GM18909 (cell line): Measurements from ENCODE around the gene CHMP6.

Source experiments
- ATAC-seq: cut with Tn5 transposase; IDR thresholded peaks from one replicate; pipeline ENCODE4 v1.9.1; 2021; ENCODE audit warnings: mild to moderate bottlenecking; ENCODE audit not compliant: unreplicated experiment, poor library complexity

Gene CHMP6

DNA sequence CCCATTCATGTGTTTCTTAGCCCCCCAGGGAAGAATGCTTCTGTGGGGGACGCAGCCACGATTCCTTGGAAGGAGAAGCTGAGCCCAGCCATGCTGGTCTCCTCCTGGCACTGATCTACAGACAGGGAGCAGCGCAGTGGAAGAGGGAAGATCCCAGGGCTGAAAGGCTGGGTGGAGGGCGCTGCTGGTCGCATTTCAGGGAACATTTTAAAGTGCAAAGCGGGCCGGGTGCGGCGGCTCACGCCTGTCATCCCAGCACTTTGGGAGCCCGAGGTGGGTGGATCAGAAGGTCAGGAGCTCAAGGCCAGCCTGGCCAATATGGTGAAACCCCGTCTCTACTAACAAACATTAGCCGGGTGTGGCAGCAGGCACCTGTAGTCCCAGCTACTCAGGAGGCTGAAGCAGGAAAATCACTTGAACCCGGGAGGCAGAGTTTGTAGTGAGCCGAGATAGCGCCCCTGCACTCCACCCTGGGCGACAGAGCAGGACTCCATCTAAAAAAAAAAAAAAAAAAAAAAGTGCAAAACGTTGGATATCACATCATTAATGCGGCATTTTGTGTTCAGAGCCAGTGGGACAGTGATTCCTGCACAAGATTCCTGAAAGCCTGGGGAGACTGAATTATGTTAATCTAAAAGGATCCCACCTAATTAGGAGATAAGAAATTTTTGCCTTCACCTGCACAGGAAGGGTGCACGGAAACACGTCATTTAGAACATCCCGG lies 558 bp upstream of the CHMP6 start:
- no peak for ATAC-seq

DNA sequence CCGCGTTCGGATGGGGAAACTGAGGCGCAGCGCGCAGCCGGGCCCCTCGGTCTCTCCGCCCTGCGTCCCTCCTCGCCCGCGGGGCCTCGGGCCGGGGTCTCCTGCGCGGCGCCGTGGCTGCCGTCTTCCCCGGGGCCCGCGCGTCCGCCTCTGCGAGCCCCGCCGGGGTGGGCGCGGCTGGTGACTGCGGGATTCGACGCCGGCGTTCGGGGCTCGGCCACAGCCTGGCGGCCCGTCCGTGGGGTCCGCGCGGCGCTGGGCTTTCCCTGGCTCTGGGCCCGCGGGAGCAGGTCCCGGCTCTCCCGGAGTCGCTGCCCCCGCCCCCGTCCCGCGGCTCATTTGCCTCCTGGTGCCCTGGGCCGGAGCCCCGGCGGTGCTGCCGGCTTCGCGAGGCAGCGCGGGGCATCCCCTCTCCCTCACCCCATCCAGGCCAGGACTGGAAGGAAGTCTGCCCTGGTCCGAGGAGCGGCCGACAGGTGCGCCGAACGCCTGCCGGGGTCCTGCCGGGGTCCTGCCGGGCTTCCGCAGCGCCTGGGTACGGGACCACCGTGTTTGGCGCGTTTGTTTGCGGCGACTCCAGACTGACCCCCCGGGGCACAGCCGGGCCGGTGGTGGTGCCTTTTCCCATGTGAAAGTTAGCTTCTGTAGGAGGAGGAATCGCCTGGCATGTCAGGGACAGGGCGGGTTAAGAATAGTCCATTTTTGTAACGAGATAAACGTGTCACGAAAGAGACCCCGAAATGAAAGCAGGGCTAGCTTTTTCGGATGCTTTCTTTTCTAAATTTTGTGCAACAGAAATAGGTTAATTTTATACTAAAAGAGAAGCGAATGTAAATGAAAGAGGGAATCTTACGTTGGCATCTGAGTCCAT lies 671 bp downstream of the CHMP6 start:
- peak; percentile 25 for ATAC-seq

DNA sequence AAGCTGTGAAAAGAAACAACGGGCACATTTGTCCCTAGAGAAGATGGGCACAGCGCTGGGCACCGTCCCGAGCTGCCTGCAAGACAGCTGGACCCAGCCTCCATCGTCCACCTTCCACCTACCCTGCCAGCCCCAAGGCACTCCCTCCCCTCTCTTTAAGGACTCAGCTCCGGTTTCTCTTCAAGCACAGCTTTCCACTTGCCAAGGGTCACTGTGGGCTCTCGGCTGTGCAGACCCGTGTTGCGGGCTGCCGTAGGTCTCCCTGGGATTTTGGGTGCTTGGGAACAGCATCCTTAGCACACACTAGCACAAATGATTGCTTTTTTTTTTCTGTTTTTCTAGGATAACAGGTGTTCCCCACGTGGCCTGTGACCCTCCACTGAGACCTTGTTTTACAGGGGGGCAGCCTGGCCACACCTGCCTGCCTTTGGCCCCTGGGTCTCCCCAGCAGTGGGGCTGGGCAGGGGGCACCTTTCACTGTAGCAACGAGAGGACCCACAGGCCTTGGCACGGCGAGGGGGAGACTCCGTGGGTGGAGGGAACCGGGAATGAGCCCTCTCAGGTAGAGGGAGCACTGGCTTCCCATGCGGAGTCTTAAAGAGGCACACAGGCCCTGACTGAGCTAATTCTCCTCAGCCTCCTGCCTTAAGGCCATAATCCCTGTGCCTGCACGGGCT lies 1.4 kb downstream of the CHMP6 start:
- no peak for ATAC-seq

DNA sequence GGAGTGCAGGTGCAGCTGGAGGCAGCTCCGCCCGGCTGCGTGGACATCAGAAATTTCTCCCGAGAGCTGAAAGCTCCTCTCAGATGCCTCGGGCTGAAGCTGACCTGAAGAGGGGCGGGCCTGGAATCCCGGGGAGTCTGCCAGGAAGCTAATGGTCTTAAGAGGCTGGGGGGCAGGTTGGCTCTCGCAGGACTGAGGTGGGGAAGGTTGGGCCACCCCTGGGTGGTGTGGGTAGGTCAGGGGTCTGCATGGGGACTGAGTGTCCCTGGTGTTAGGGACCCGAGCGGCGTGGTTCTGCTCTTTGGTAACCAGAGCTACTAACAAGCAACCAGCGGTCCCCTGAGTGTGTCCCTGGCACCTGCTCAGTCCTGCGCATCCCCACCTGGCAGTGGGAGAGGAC lies 3.5 kb downstream of the CHMP6 start:
- no peak for ATAC-seq

DNA sequence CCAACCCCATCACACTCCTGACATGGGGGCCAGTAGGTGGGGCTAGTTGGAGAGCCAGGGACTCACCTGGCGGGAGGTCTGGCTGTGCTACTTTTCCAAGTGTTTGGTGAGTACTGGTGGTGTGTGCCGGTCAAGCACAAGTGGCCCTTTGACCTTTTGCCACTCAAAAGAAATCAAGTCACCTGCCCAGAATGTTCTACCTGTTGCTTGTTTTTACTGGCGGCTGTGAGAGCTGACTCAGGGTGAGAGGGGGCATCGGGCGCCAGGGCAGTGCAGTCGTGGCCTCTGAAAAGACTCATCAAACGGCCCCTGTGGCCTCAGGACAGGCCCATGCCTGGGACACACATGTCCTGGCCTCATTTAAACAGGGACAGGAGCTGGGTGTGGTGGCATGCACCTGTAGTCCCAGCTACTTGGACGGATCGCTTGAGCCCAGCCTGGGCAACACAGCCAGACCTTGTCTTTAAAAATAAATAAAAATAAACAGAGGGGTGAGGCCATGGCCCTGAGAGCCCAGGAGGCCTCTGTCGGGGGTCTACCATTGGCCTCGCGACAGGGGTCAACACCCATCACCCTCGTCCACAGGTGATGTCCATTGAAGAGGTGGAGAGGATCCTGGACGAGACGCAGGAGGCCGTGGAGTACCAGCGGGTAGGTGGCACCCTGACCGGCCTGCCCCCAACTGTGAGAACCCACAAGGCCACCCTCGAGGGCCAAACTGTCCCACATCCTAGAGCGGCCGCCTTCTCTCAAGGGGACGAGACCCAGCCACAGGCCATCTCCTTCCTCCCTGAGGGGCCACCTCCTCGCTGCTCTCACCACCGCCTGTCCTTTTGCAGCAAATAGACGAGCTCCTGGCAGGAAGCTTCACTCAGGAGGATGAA lies 5.0 kb downstream of the CHMP6 start:
- no peak for ATAC-seq

DNA sequence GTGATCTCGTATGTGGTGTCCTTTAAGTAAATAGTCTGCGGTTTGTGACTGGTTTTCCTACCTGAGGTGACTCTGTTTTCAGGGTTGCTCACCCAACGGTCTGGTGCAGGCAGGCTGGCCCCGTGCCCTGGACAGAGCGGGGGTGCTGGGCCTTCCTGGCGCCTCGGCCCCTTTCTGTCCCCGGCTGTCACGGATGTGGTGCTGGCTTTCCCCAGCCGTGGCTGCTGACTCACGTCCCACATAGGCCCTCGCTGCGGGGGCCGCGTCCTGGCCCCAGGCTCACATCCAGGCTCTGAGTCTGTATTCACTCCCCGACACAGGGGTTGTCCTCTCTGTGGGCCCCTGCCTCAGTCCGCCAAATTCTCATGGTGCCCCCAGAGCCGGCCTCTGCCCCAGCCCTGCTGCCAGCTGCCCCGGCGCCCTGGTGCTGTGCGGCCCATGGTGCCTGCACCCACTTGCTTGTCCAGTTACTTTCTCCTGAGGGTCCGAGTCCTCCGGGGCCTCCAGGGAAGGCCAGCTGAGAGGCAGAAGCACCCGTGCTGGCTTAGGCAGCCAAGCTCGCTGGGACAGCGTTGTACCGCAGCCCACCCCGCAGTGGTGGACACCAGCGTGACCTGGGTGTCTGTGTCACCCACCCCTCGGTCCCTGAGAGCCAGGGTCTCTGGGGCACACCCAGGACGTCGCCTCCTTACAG lies 5.9 kb downstream of the CHMP6 start:
- no peak for ATAC-seq

DNA sequence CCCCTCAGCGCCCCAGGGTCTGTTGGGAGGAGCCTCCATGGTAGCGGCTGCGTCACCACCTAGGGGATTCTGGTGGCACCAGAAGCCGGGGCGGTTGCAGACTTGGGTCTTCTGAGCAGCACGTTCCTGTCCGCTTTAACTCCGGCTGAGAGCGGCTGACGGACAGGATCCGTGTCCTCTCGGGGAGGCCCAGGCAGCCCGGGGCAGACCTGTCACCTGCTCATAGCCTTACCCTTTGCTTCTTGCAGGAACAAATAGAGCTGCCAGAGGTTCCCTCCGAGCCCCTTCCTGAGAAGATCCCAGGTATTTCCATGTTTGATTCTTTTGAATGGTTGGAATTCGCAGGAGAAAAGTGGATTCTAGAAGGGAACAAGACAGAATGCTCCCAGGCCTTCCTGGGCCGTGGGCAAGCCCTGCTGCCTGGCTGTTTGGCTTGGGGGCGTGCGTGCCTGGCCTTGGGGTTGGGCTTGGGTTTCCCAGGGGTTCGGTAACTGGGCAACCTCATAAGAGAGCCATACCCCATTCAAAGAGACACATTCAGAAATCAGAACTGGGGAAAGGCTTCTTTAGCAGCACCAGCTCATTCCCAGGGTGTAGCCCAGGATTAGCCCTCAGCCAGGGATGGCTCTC lies 6.6 kb downstream of the CHMP6 start:
- no peak for ATAC-seq

DNA sequence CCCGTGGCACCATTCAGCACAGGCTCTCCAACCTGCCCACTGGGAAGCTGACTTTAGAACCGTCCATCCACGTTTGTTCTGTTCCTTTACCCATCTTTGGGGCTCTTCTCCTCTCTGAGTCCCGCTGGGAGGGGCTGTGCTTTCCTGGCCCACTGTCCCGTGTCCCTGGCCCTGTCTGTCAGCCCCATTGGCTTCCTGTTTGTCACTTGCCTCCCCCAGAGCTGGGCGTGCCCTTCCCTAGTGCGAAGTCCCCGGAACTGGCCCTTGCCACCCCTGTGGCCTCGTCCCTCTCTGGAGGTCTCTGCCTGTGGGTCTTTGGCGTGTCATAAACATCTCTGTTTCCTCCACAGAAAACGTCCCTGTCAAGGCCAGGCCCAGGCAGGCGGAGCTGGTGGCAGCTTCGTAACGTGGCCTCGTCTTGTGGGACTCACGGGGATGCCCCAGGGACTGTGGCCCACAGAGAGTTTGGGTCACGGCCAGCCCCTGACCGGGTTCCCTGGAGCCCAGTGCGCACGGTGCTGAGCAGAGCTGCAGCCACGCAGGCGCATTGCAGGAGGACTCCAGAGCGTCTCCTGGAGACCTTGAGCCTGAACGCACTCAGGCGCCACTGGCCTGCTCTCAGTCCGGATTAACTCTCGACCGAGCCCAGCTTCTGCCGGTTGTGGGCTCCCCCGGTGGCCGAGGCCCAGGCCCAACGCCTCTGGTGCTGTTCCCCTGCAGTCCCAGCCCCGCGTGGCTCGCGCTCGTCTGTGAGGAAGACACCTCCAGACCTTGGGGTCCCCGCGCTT lies 7.3 kb downstream of the CHMP6 start:
- no peak for ATAC-seq

DNA sequence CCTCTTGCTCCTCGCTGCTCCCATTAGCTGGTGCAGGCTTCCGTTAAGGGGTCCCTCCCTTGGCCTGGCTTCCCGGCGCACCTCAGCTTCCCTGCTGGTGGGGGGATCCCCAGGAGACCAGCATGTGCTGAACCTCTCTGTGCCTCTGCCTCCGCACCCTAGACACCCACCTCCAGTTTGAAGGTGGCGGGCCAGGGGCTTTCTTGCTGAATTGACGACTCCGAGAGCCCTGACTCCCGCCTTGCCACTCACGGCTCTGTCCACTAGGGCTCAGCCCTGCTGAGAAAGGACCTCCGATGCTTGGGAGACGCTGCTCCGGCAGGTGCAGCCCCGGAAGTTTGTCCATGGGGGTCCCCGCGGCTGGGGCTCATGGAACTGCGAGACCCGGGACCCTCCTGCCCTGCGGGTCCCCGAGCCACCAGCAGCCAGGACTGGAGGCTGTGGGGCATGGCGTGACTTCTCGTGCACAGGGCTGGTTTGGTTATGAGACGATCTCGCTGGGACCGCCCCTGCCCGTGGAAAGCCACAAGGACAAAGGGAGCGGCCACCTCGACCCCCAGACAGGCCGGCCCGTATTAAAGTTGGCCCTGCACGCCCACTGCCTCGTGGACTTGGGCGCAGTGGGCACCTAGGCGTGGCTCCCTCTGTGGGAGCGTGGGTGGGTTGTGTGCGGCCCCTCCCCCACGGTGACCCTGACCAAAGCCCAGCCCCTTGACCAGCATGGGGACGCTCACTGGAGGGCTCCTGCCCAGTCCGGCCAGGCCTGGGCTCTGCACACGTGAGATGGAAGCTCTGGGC lies 8.1 kb downstream of the CHMP6 start:
- ATAC-seq, result no peak

DNA sequence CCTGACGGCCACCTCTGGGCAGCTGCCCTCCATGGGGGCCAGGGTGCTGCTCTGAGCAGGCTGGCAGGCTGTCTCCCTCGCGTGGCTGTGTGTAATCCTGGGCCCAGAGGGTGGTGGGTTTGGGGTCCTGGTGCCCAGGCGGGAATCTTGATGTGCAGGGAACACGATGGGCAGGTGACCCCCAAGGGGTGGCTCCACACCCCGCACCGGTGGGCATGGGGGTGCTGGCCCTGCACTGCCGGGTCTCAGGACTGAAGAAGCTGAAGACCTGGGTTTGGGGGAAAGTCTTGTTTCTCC lies 8.6 kb downstream of the CHMP6 start:
- ATAC-seq, result no peak

DNA sequence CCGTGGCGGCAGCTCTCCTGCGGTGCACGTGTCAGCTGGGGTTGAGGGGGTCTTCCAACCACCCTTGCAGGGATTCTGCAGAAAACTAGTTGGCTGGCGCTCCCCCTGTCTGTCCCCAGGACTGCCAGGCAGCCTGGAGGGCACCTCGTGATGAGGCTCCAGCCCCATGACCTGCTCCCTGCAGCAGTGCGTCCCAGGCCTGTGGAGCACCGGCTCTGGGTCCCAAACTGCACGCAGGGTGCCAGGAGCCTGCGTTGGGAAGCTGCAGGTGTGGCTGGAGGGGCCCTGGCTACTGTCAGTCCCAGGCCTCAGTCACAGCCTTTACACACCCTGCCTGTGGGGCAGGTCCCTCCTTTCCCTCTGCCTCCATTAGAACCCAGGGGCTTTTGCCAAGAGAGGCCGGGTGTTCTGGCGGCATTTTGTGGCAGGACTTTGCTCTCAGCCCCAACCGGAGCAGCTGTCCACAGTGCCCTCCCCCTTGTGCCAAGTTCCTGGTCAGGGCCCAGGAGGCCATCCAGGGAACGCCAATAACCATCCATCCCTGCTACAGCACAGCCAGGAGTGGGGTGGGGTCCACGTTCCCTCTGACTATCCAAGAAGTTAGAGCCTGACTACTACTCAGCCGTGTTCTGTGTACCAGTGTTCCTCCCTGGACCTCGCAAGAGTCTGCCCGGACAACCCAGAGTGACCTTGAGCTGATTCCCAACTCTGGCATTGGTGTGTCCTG lies 9.2 kb downstream of the CHMP6 start:
- ATAC-seq, result no peak

DNA sequence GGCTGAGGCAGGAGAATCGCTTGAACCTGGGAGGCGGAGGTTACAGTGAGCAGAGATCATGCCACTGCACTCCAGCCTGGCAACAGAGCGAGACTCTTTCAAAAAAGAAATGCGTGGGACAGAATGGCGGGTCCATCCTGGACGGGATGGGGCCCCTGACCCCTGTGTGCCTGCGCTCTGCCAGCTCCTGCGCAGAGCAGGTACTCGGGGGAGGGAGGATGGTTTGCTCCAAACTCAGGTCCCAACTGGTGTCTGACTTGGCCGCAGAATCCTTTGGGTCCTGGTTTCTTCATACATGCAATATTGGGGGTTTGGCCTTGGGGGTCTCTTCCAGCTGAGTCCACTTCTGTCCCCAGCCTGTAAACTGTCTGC lies 10.4 kb downstream of the CHMP6 start:
- no peak for ATAC-seq

DNA sequence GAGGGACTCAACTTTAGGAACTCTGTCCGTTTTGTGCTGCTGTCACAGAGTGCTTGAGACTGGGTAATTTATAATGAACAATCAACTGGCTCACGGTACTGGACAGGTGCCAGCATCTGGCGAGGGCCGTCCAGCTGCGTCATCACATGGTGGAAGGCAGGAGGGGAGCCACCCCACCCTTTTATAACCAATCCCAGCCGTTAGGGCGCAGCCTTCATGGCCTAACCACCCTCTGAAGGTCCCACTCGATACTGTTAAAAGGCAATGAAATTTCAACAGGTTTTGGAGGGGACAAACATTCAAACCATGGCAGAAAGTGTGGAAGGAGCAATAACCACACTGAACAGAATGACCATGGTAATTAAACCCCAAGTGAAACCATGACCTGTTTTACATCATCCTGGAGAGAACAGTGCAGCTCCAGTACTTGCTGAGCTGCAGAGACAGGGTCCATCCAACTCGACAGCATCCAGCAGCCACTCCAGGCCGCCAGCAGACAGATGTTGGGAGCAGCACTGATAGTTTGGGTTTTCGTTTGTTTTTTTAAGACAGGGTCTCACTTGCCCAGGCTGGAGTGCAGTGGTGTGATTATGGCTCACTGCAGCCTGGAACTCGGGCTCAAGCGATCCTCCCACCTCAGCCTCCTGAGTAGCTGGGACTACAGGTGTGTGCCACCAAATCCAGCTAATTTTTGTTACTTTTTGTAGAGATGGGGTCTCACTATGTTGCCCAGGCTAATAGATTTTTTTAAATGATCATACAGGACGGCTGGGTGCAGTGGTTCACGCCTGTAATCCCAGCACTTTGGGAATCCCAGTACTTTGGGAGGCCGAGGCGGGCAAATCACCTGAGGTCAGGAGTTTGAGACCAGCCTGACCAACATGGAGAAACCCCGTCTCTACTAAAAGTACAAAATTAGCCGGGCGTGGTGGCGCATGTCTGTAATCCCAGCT lies 11.0 kb downstream of the CHMP6 start:
- ATAC-seq, result no peak

DNA sequence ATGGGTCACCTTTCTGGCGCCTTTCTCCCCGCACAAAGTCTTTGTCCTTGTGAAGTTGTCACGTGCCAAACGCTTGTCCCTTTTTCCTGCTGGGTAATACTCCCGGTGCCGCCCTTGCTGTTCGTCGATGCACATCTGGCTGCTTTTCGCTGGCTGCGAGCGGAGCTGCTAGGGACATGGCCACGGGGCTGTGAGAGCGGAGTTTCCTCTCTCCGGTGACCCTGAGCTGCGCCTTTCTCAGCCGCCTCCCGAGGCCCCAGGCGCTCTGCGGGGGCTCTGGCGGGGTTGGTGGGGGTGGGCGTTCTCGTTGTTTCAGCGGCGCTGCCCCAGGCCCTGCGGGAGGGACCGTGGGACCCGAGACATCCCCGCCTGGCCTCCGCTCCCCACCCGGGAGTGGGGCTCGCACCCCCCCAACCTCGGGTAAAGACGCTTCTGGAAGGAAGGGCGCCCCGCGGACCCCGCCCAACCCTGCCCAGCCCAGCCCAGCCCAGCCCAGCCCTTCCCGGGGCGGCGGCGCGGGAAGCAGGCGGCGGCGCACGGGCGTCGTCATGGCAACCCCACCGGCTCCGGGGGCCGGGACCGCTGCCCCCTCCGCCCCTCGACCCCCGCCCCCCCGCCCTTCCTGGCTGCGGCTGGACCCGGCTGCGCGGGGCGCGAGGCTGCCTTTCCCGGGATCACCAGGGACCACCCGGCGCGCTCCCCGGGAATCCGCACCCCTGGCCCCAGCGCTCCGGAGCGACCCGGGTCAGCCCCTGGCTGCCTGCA lies 12.3 kb downstream of the CHMP6 start:
- ATAC-seq, result no peak

DNA sequence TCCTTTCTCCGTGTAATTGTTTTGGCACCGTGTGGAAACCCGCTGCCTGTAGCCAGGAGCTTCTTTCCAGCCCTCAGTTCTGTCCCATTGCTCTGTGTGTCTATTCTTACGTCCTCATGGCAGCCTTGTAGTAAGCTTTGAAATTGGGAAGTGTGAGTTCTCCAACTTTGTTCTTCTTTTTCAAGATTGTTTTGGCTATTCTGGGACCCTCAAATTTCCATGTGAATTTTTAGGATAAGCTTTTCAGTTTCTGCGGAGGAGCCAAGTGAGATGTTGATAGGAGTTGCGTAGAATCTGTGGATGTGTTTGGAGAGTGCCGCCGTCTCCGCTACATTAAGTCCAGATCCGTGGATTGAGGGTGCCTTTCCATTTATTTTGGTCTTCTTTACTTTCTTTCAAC lies 15.2 kb downstream of the CHMP6 start:
- no peak for ATAC-seq

DNA sequence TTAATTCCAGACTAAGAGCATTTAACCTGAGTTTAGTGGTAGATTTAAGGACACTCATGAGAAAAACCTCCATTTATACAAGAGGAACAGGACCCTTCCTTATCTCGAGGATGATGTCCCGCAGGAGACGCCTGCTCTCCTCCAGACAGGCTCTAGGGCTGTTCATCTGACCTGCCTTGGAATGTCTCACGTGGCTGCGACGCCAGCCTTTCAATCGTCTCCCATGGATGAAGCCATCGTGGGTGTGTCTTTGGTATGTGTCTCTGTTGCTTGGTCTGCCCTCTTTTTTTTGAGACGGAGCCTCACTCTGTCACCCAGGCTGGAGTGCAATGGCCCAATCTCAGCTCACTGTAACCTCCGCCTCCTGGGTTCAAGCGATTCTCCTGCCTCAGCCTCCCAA lies 16.5 kb downstream of the CHMP6 start:
- no peak for ATAC-seq
